Heart left ventricle (tissue), 16 donors: Measurements from ENCODE around the gene CARD14. TPM values are rescaled to one million over a fixed set of nuclear protein-coding genes. Genes with fewer than 3 reads are reported as not detected.

ENCODE experiments used
- ATAC-seq, 4 donors: fragments of 200-7000 bp; cut with Tn5 transposase; one replicate each; pipeline ENCODE4 v1.9.1; 2020 to 2022; ENCODE audit warnings: moderate library complexity in 4 of 4, mild to moderate bottlenecking in 3 of 4, moderate number of reproducible peaks in 1 of 4
- DNase-seq, 5 donors: peaks; one replicate each; pipeline ENCODE4 v3.0.0-alpha.2; 2020
- H3K27ac ChIP-seq, 12 donors: fragments of 200-600 bp; sonication (generic) in 4 of 12; one replicate each; pipeline versions ENCODE4 v1.5.0 to v1.8.0; 2016 to 2022; ENCODE audit warnings: mild to moderate bottlenecking in 2 of 12
- H3K27me3 ChIP-seq, 9 donors: fragments of 200-600 bp; sonication (generic) in 2 of 9; one replicate each; pipeline versions ENCODE4 v1.5.1 to v1.8.0; 2016 to 2022; ENCODE audit warnings: mild to moderate bottlenecking in 3 of 9
- H3K36me3 ChIP-seq, 9 donors: fragments of 200-600 bp; sonication (generic) in 2 of 9; one replicate each; pipeline versions ENCODE4 v1.5.0 to v1.8.0; 2018 to 2022; ENCODE audit warnings: mild to moderate bottlenecking in 2 of 9
- H3K4me1 ChIP-seq, 12 donors: fragments of 200-600 bp; sonication (generic) in 4 of 12; one replicate each; pipeline versions ENCODE4 v1.5.0 to v1.8.0; 2016 to 2022; ENCODE audit warnings: mild to moderate bottlenecking in 3 of 12
- H3K4me3 ChIP-seq, 12 donors: fragments of 200-600 bp; sonication (generic) in 4 of 12; one replicate each; pipeline versions ENCODE4 v1.5.0 to v1.8.0; 2017 to 2022; ENCODE audit warnings: mild to moderate bottlenecking in 9 of 12, moderate library complexity in 4 of 12
- H3K9me3 ChIP-seq, 12 donors: fragments of 200-600 bp; sonication (generic) in 4 of 12; one replicate each; pipeline versions ENCODE4 v1.5.0 to v1.8.0; 2016 to 2022; ENCODE audit warnings: mild to moderate bottlenecking in 1 of 12
- CTCF ChIP-seq, 12 donors: fragments of 200-600 bp; sonication (generic) in 4 of 12; IDR thresholded peaks; one replicate each; pipeline versions ENCODE4 v1.5.0 to v1.8.0; 2018 to 2022; ENCODE audit warnings: antibody characterized with exemption in 12 of 12, mild to moderate bottlenecking in 5 of 12
- POLR2A ChIP-seq, 2 donors: fragments of 450-650 bp; IDR thresholded peaks; one replicate each; pipeline ENCODE4 v1.6.1; 2017; ENCODE audit warnings: antibody characterized with exemption in 2 of 2, mild to moderate bottlenecking in 2 of 2, moderate library complexity in 2 of 2
- WGBS, 4 donors: extraction: QIAGEN DNeasy Blood & Tissue Kit in 2 of 4; methylation state at CpG; one replicate each; pipeline versions ENCODE4 v1.1.5 to v1.1.7; 2013 to 2018; 5-methylcytosine and 5-hydroxymethylcytosine counted together
- intact Hi-C, 10 donors: fragments of 100-400 bp; cut with DNase I; formaldehyde crosslinking; loops; one replicate each; pipeline versions ENCODE4 v1.11.1 to v1.14.2; 2022
- polyA plus RNA-seq, 2 donors: library from polyadenylated mRNA; stranded (reverse); fragments of 200-250 nt; gene quantifications; one replicate each; pipeline ENCODE4 v1.2.3, GENCODE V29; 2013
- total RNA-seq, 9 donors: library from RNA; depleted of rRNA in 2 of 9; stranded (reverse); fragments of >200 nt in 2 of 9; fragmentation: NEBNext Ultra II Directional in 3 of 9; extraction: Animal tissue kit (Norgen Biotek cat#: 25700) in 3 of 9; gene quantifications; one replicate each; pipeline versions ENCODE4 v1.1.0 to v1.2.4, GENCODE V29; 2016 to 2023
- donor health status: ischemic (EF 13 %, LVEDD 7.1; RV severe dilation, severe dysfunction).
- donor health status: healthy with polysubstance abuse.
- donor health status: DM: no; HTN: yes; CAD: no.
- donor health status: DM: no; HTN: no; CAD: no.
- donor health status: ischemic (EF 25% LVEDD 6.9; RV normal size, moderate dysfunction).
- donor health status: ischemic (EF 25% LVEDD 5.7; RV mildly dilated, moderate dysfunction).
- donor health status: healthy.
- donor health status: DM: yes; HTN: yes; CAD: no.
- donor health status: ischemic (EF 35%, LVEDD 5.7; RV mildly dilated, moderate dysfunction).
- donor health status: nonischemic (EF 11% LVEDD 7.7; RV severe dilation, severe dysfunction).
- donor health status: DM: yes; HTN: yes; CAD: no.
- donor health status: PGD.
- donor health status: ischemic (EF 29% LVEDD 5.4; RV normal size, mild dysfunction).
- donor health status: nonischemic (EF 23%, LVEDD 6.1; RV moderate dilation, normal function).

The CARD14 gene
- total and polyA plus RNA-seq, 11 donors, result 0.11 to 0.44 (median 0.19) TPM; not detected in 5

GRCh38 chr17:80183581-80184422, 14.0 kb downstream of the CARD14 start:
- Histone ChIP-seq H3K27ac (no peak overlapping the region), H3K36me3 (no peaks in the 10 kb centered on the region), H3K9me3 (no peaks in the 10 kb centered on the region), H3K27me3 (no peaks in the 10 kb centered on the region), H3K4me1 (peaks cover 0 to 14% (median 7%) of the 10 kb centered on the region in 12 donors), H3K4me3 (no peak overlapping the region)
- DNase-seq (no peak), ATAC-seq (no peak)
- intact Hi-C loops, result no loop called here
- TF ChIP-seq POLR2A (IDR thresholded peaks at IDR 0.05) (no peak), CTCF (IDR thresholded peaks at IDR 0.05) (no peak)
- 81 to 90% (median 84%) methylated on average over 24 to 26 of the region's 26 CpGs for WGBS, 4 donors

- DNase-seq (no peak), ATAC-seq (no peak)
- peaks cover 0 to 14% (median 7%) of the 10 kb centered on the region in 12 donors for H3K4me1 ChIP-seq
- no peak for TF ChIP-seq CTCF (IDR thresholded peaks at IDR 0.05)
- TF ChIP-seq POLR2A (IDR thresholded peaks at IDR 0.05), result no peak
- intact Hi-C loops, result no loop called here
- no peaks in the 10 kb centered on the region for H3K9me3 ChIP-seq
- no peak overlapping the region for H3K4me3 ChIP-seq
- no peak overlapping the region for H3K27ac ChIP-seq
- 74 to 86% (median 80%) methylated on average over 4 to 10 of the region's 10 CpGs for WGBS, 4 donors
- no peaks in the 10 kb centered on the region for H3K36me3 ChIP-seq
- no peaks in the 10 kb centered on the region for H3K27me3 ChIP-seq
Measured at GRCh38 chr17:80184423-80184714, 14.5 kb downstream of the CARD14 start.

GRCh38 chr17:80185968-80186367, 16.1 kb downstream of the CARD14 start:
- H3K27me3 ChIP-seq, result peaks cover 0 to under 1% (median 0%) of the 10 kb centered on the region in 9 donors
- ATAC-seq (no peak), DNase-seq (no peak)
- no peak for TF ChIP-seq POLR2A (IDR thresholded peaks at IDR 0.05)
- TF ChIP-seq CTCF (IDR thresholded peaks at IDR 0.05), result no peak
- H3K4me1 ChIP-seq, result peaks cover 0 to 15% (median 7%) of the 10 kb centered on the region in 12 donors
- H3K27ac ChIP-seq, result no peak overlapping the region
- no peak overlapping the region for H3K4me3 ChIP-seq
- no peaks in the 10 kb centered on the region for H3K9me3 ChIP-seq
- H3K36me3 ChIP-seq, result no peaks in the 10 kb centered on the region
- intact Hi-C loops, result loop anchor here in 1 of 10 donors (5.0 kb wide), 1 partner anchor 39 kb away; the partner anchor contains the start of gene EIF4A3
- WGBS, 4 donors, result 83 to 90% (median 85%) methylated on average over 8 to 9 of the region's 9 CpGs

GRCh38 chr17:80187090-80187489, 17.3 kb downstream of the CARD14 start:
- peak overlapping the region in 7 of 12 donors; percentile 33 to 61 (median 46) for H3K27ac ChIP-seq
- H3K4me1 ChIP-seq, result peaks cover 0 to 26% (median 15%) of the 10 kb centered on the region in 12 donors
- peak overlapping the region in 9 of 12 donors; percentile 8 to 33 (median 26) for H3K4me3 ChIP-seq
- H3K36me3 ChIP-seq, result no peaks in the 10 kb centered on the region
- peaks cover 0 to 4% (median 0%) of the 10 kb centered on the region in 9 donors for H3K27me3 ChIP-seq
- TF ChIP-seq POLR2A (IDR thresholded peaks at IDR 0.05) (no peak), CTCF (IDR thresholded peaks at IDR 0.05) (no peak)
- WGBS, 4 donors, result 76 to 80% (median 80%) methylated on average over 16 of the region's 16 CpGs
- no peak for DNase-seq
- no peak for ATAC-seq
- intact Hi-C loops, result loop anchor here in 1 of 10 donors (5.0 kb wide), 1 partner anchor 40 kb away; the partner anchor contains the start of gene EIF4A3
- no peaks in the 10 kb centered on the region for H3K9me3 ChIP-seq
